ENCODE results near the gene INSIG1. TPM values are rescaled to one million over a fixed set of nuclear protein-coding genes. Genes with fewer than 3 reads are reported as not detected.

The INSIG1 gene
- total and polyA plus RNA-seq, 2 experiments from 2014 or later: 70.3 to 131 TPM

- Histone ChIP-seq H3K9me2 (ENCODE audit: insufficient read depth) (no peaks in the 10 kb centered on the region), H3K36me3 (ENCODE audit: insufficient read depth) (no peaks in the 10 kb centered on the region), H3K4me1 (ENCODE audit: insufficient read depth) (no peaks in the 10 kb centered on the region), H2AFZ (no peak overlapping the region), H3K4me2 (no peak overlapping the region), H4K20me1 (replicated peaks; ENCODE audit: insufficient read depth) (no peaks in the 10 kb centered on the region), H3K4me3 (no peak overlapping the region), H3F3A (replicated peaks; ENCODE audit: low read depth) (no peaks in the 10 kb centered on the region), H3K27ac (ENCODE audit: low read depth) (no peak overlapping the region), H3K79me2 (replicated peaks; ENCODE audit: insufficient read depth) (no peaks in the 10 kb centered on the region), H3K27me3 (ENCODE audit: insufficient read depth) (no peaks in the 10 kb centered on the region)
- Mint-ChIP-seq H3K27ac (no peak overlapping the region), H3K4me1 (peaks cover under 1% of the 10 kb centered on the region; the same call in 2 of the 3 replicates), H3K36me3 (ENCODE audit: low read depth) (no peaks in the 10 kb centered on the region), H3K27me3 (ENCODE audit: insufficient read depth, low read depth, poor library complexity) (no peaks in the 10 kb centered on the region), H3K9me3 (no peaks in the 10 kb centered on the region), H3K4me3 (no peak overlapping the region)
- no peak for DNase-seq (ENCODE audit: low spot score)
- ATAC-seq: no peak
- TF ChIP-seq ZNF331 (CRISPR knock-in tag; IDR thresholded peaks at IDR 0.05; ENCODE audit: low read depth) (no peak), POLR2AphosphoS5 (IDR thresholded peaks at IDR 0.05; ENCODE audit: low read depth) (no peak), NANOG (IDR thresholded peaks at IDR 0.05; ENCODE audit: borderline replicate concordance) (no peak), ETS1 (IDR thresholded peaks at IDR 0.05) (no peak), CTCF (conservative IDR thresholded peaks at IDR 0.05; ENCODE audit: low read depth in 2 of 2) (no peak), CREB1 (CRISPR knock-in tag; IDR thresholded peaks at IDR 0.05; ENCODE audit: low read depth) (no peak), REST (IDR thresholded peaks at IDR 0.05; ENCODE audit: unreplicated experiment) (no peak), ZNF114 (CRISPR knock-in tag; IDR thresholded peaks at IDR 0.05) (no peak)
Measured at GRCh38 chr7:155256761-155257481, 40.8 kb upstream of the INSIG1 start.

Data from GM23338 (cell line).